ENCODE data around the gene TUBG2.
"Not testable (repeated sequence)": the region's sequence is repeated elsewhere in the genome, so short reads cannot be mapped to it uniquely, and the experiment has no call there.

The TUBG2 gene

DNA sequence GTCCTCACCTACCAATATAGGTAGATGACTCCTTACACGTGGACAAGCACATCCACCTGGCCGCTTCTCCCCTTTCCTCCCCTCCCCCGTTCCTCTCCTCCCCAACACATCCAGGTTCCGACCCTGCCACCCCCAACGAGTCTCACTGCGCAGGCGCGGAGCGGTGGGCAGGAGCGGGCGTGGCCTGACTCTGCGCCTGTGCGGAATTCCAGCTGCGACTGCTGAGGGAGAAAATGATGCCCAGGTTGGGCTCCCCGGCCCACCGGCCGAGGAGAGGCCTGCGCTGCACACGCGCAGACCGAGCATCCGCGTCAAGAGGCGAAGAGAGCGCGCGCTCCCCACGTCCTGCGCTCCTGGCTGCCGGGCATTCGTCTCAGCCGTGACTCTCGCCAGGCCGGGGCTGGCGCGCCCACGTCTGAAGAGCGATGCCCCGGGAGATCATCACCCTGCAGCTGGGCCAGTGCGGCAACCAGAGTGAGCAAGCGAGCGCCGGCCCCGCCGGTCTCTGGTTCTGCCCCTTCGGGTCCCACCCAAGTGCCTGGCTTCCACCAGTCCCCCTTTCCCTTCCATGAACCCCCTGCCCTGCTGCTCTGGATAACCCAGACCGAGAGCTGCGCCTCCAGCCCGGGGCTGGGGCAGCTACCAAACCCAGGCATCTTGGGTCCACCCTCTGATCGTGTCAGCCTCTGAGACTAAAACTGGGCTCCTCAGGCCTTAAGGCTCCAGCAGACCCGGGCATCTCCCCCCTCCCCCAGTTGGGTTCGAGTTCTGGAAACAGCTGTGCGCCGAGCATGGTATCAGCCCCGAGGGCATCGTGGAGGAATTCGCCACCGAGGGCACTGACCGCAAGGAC is at the start of gene TUBG2:
Gene TUBG2, plus strand, starts transcription at position 206 of the 853 bp plus-strand sequence. Its CDS starts 220 bp downstream, at position 426.
- TF ChIP-seq, protein P1, sequence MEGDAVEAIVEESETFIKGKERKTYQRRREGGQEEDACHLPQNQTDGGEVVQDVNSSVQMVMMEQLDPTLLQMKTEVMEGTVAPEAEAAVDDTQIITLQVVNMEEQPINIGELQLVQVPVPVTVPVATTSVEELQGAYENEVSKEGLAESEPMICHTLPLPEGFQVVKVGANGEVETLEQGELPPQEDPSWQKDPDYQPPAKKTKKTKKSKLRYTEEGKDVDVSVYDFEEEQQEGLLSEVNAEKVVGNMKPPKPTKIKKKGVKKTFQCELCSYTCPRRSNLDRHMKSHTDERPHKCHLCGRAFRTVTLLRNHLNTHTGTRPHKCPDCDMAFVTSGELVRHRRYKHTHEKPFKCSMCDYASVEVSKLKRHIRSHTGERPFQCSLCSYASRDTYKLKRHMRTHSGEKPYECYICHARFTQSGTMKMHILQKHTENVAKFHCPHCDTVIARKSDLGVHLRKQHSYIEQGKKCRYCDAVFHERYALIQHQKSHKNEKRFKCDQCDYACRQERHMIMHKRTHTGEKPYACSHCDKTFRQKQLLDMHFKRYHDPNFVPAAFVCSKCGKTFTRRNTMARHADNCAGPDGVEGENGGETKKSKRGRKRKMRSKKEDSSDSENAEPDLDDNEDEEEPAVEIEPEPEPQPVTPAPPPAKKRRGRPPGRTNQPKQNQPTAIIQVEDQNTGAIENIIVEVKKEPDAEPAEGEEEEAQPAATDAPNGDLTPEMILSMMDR (IDR thresholded peaks at IDR 0.05) = no peak
- peak within 1 kb of the TSS; percentile 74 for H3K4me3 ChIP-seq (ENCODE audit: low read depth, low read length)
- H3K9me3 ChIP-seq (ENCODE audit: control insufficient read depth, low read length) = no peaks in the 10 kb centered on the region
- H3K4me2 ChIP-seq (ENCODE audit: low read length) = peak within 1 kb of the TSS; percentile 99
- H2AFZ ChIP-seq = peak within 1 kb of the TSS; percentile 94
- H3K4me1 ChIP-seq = no peaks in the 10 kb centered on the region
- peak within 1 kb of the TSS; percentile 74 for H3K9ac ChIP-seq
- no peaks in the 10 kb centered on the region for H3K27me3 ChIP-seq (ENCODE audit: control insufficient read depth, insufficient read depth, low read length)
- no peaks in the 10 kb centered on the region for H3K36me3 ChIP-seq (ENCODE audit: control insufficient read depth, insufficient read depth, low read length)
- peak within 1 kb of the TSS; percentile 75 for H3K27ac ChIP-seq
- H3K79me2 ChIP-seq = no peaks in the 10 kb centered on the region

DNA sequence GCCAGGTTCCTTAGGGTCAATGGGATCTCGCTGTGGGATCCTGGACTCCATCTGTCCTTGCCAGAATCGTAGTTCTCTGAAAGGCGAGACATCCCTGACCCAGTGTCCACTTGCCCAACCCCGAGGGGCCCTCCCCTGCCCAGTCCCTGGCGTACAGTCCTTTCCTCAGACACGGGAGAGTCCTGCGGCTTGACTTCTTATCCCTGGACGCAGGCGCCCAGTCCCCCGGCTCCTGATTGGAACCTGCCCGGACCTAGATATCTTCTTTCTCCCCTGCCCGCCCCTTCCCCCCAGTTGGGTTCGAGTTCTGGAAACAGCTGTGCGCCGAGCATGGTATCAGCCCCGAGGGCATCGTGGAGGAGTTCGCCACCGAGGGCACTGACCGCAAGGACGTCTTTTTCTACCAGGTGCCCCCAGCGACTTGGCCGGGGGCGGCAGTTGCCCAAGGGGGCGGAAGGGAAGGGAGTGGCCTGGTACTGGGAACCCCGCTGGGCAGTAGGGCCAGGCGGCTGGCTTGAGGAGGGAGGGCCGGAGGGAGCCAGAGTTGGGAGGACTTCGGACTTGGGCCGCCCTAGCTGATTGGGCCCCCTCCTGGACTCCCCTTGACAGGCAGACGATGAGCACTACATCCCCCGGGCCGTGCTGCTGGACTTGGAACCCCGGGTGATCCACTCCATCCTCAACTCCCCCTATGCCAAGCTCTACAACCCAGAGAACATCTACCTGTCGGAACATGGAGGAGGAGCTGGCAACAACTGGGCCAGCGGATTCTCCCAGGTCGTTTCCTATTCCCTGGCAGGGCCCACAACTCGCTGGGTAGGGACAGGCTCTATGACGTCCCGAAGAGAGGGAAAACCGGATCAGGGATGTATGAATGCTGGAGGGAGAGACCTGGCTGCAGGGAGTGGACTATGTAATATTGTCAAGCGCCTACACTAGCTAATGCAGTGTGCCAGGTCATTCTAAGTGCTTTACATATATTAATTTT is 49.0 kb upstream of the TUBG2 start:
- not testable (repeated sequence) for H3K36me3 ChIP-seq (ENCODE audit: control insufficient read depth, insufficient read depth, low read length); H3K4me1 ChIP-seq; H3K9me3 ChIP-seq (ENCODE audit: control insufficient read depth, low read length); H3K27me3 ChIP-seq (ENCODE audit: control insufficient read depth, insufficient read depth, low read length)
- H2AFZ ChIP-seq = peak overlapping the region; percentile 90
- H3K4me2 ChIP-seq (ENCODE audit: low read length) = peak overlapping the region; percentile 97
- peak overlapping the region; percentile 39 for H3K9ac ChIP-seq
- H3K79me2 ChIP-seq = peaks cover 24% of the 10 kb centered on the region
- peak overlapping the region; percentile 98 for H3K4me3 ChIP-seq (ENCODE audit: low read depth, low read length)
- H3K27ac ChIP-seq = peak overlapping the region; percentile 50

DNA sequence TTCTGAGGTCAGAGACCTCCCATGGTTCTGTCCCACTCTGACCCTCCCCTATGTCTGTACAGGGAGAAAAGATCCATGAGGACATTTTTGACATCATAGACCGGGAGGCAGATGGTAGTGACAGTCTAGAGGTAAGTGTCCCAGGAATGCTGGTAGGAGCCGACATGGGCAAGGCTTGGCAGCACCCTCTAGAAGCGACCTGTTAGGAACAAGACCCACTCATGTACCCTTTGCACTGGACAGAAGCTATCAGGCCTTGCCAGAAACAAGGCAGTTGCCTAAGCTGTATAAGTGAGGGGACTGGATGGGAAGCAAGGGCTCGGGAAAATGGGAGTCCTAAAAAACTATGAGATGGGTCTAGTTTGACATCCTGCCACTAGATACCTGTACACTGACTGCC is 47.1 kb upstream of the TUBG2 start:
- Histone ChIP-seq H3K9me3 (ENCODE audit: control insufficient read depth, low read length) (no peaks in the 10 kb centered on the region), H3K36me3 (ENCODE audit: control insufficient read depth, insufficient read depth, low read length) (no peaks in the 10 kb centered on the region), H3K27me3 (ENCODE audit: control insufficient read depth, insufficient read depth, low read length) (no peaks in the 10 kb centered on the region), H2AFZ (no peak overlapping the region), H3K9ac (no peak overlapping the region), H3K79me2 (peaks cover 6% of the 10 kb centered on the region), H3K4me2 (ENCODE audit: low read length) (no peak overlapping the region), H3K4me3 (ENCODE audit: low read depth, low read length) (no peak overlapping the region), H3K27ac (no peak overlapping the region), H3K4me1 (peaks cover 3% of the 10 kb centered on the region)
- TF ChIP-seq, protein P1 (IDR thresholded peaks at IDR 0.05) = no peak

DNA sequence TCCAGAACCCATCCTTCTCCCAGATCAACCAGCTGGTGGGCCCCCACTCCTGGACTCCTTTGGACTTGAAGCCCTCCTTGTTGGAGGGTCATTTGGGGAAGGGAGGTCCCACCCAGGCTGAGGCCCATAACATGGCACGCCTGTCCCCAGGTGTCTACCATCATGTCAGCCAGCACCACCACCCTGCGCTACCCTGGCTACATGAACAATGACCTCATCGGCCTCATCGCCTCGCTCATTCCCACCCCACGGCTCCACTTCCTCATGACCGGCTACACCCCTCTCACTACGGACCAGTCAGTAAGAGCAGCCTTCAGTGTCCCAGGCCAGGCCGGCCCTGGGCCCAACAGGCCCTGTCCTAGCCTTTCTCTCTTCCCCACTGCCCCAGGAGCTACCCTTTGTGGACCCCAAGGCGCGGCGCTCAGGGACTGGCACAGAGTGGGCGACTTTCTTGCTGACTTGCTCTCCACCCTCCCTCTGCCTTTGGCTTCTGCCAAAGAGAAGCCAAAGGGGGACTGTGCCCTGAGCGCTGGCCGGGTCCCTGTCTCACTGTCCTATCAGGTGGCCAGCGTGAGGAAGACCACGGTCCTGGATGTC is 45.3 kb upstream of the TUBG2 start:
- Histone ChIP-seq H3K79me2 (no peaks in the 10 kb centered on the region), H3K27me3 (ENCODE audit: control insufficient read depth, insufficient read depth, low read length) (no peaks in the 10 kb centered on the region), H3K9ac (no peak overlapping the region), H3K4me1 (no peaks in the 10 kb centered on the region), H3K9me3 (ENCODE audit: control insufficient read depth, low read length) (no peaks in the 10 kb centered on the region), H3K4me3 (ENCODE audit: low read depth, low read length) (no peak overlapping the region), H3K36me3 (ENCODE audit: control insufficient read depth, insufficient read depth, low read length) (no peaks in the 10 kb centered on the region), H2AFZ (no peak overlapping the region), H3K27ac (no peak overlapping the region), H3K4me2 (ENCODE audit: low read length) (no peak overlapping the region)
- TF ChIP-seq, protein P1 (IDR thresholded peaks at IDR 0.05) = no peak

Measured in parathyroid adenoma (tissue), 2 donors.